Left colon (tissue), 2 donors: ENCODE measurements around the gene ADAM10. TPM values are rescaled to one million over a fixed set of nuclear protein-coding genes. Genes with fewer than 3 reads are reported as not detected.

ENCODE experiments used
- ATAC-seq: fragments of 200-7000 bp; cut with Tn5 transposase; one replicate; pipeline ENCODE4 v1.9.1; 2020; ENCODE audit warnings: mild to moderate bottlenecking, moderate library complexity
- DNase-seq, 2 donors: peaks; one replicate each; pipeline ENCODE4 v3.0.0-alpha.2; 2020
- intact Hi-C, 2 donors: fragments of 100-400 bp; cut with DNase I in 1 of 2; cut with micrococcal nuclease in 1 of 2; formaldehyde crosslinking; loops; one replicate each; pipeline versions ENCODE4 v1.11.2 to v1.14.0; 2022; cut with DNase I, micrococcal nuclease
- total RNA-seq, 2 donors: library from RNA; stranded (reverse); fragmentation: NEBNext Ultra II Directional; extraction: Animal tissue kit (Norgen Biotek cat#: 25700); gene quantifications; one replicate each; pipeline ENCODE4 v1.2.1, GENCODE V29; 2021
- donor health status: DM: no; HTN: no; CAD: no.
- donor health status: DM: yes; HTN: yes; CAD: no.

Gene ADAM10
- total RNA-seq, 2 donors from 2014 or later = 138 to 183 TPM

- ATAC-seq (no peak), DNase-seq (no peak)
- intact Hi-C loops = no loop called here
These were observed 16.7 kb downstream of the ADAM10 start for GRCh38 chr15:58732625-58733363.

- DNase-seq = no peak
- intact Hi-C loops = no loop called here
- ATAC-seq = no peak
These were observed 17.6 kb downstream of the ADAM10 start for GRCh38 chr15:58731756-58732535.

GRCh38 chr15:58726867-58727266 is 22.6 kb downstream of the ADAM10 start:
- no peak for ATAC-seq
- intact Hi-C loops = loop anchor here in 1 of 2 donors (5.0 kb wide), 1 partner anchor 405 kb away; no protein-coding TSS in a partner anchor
- DNase-seq = no peak

GRCh38 chr15:58724466-58724865 is 25.0 kb downstream of the ADAM10 start:
- DNase-seq = no peak
- intact Hi-C loops = no loop called here
- no peak for ATAC-seq

- intact Hi-C loops = no loop called here
- no peak for DNase-seq
- no peak for ATAC-seq
These were observed 32.1 kb downstream of the ADAM10 start for GRCh38 chr15:58717357-58717756.

- intact Hi-C loops = no loop called here
- ATAC-seq (no peak), DNase-seq (no peak)
These were observed 33.5 kb downstream of the ADAM10 start for GRCh38 chr15:58716027-58716426.

GRCh38 chr15:58715266-58715917 is 34.1 kb downstream of the ADAM10 start:
- no peak for DNase-seq
- no peak for ATAC-seq
- intact Hi-C loops = no loop called here

- ATAC-seq (no peak), DNase-seq (no peak)
- intact Hi-C loops = no loop called here
These were observed 38.8 kb downstream of the ADAM10 start for GRCh38 chr15:58710701-58711100.

- DNase-seq (no peak), ATAC-seq (no peak)
- intact Hi-C loops = no loop called here
These were observed 42.1 kb downstream of the ADAM10 start for GRCh38 chr15:58707397-58707796.

- DNase-seq = no peak
- intact Hi-C loops = no loop called here
- ATAC-seq = no peak
These were observed 44.4 kb downstream of the ADAM10 start for GRCh38 chr15:58705105-58705504.

GRCh38 chr15:58704155-58704865 is 45.2 kb downstream of the ADAM10 start:
- intact Hi-C loops = no loop called here

GRCh38 chr15:58703610-58704009 is 45.9 kb downstream of the ADAM10 start:
- no peak for DNase-seq
- ATAC-seq = no peak
- intact Hi-C loops = no loop called here

More at GRCh38 chr15:58704155-58704865, 45.2 kb downstream of the ADAM10 start:
- no peak for ATAC-seq
- no peak for DNase-seq

GRCh38 chr15:58702233-58702632 is 47.3 kb downstream of the ADAM10 start:
- intact Hi-C loops = no loop called here
- ATAC-seq = no peak
- no peak for DNase-seq

GRCh38 chr15:58701376-58701775 is 48.1 kb downstream of the ADAM10 start:
- ATAC-seq (no peak), DNase-seq (no peak)
- intact Hi-C loops = no loop called here

GRCh38 chr15:58699769-58700168 is 49.7 kb downstream of the ADAM10 start:
- intact Hi-C loops = no loop called here
- DNase-seq (no peak), ATAC-seq (no peak)

- intact Hi-C loops = no loop called here
- no peak for ATAC-seq
- no peak for DNase-seq
These were observed 50.4 kb downstream of the ADAM10 start for GRCh38 chr15:58698887-58699641.

- DNase-seq = no peak
- intact Hi-C loops = no loop called here
- ATAC-seq = no peak
These were observed 52.3 kb downstream of the ADAM10 start for GRCh38 chr15:58697220-58697619.

GRCh38 chr15:58696738-58697137 is 52.8 kb downstream of the ADAM10 start:
- intact Hi-C loops = no loop called here
- ATAC-seq = no peak
- DNase-seq = no peak
